Glutamatergic neuron (in vitro differentiated cells): Measurements from ENCODE around the gene EIF4G3. TPM values are rescaled to one million over a fixed set of nuclear protein-coding genes. Genes with fewer than 3 reads are reported as not detected.
"Not testable (repeated sequence)": the region's sequence is repeated elsewhere in the genome, so short reads cannot be mapped to it uniquely, and the experiment has no call there.

Source experiments
- DNase-seq: peaks from one replicate; pipeline ENCODE4 v3.0.0; 2022
- H3K27ac Mint-ChIP-seq: one replicate; pipeline ENCODE4 v1.8.0; 2020; ENCODE audit warnings: mild to moderate bottlenecking, mixed read lengths, inconsistent platforms; ENCODE audit not compliant: unreplicated experiment
- H3K27me3 Mint-ChIP-seq: one replicate; pipeline ENCODE4 v1.8.0; 2020; ENCODE audit warnings: mild to moderate bottlenecking, moderate library complexity, mixed read lengths, inconsistent platforms; ENCODE audit not compliant: unreplicated experiment
- H3K36me3 Mint-ChIP-seq: one replicate; pipeline ENCODE4 v1.8.0; 2020; ENCODE audit warnings: mild to moderate bottlenecking, mixed read lengths, inconsistent platforms; ENCODE audit not compliant: unreplicated experiment
- H3K4me1 Mint-ChIP-seq: one replicate; pipeline ENCODE4 v1.8.0; 2020; ENCODE audit warnings: mild to moderate bottlenecking, low read depth, mixed read lengths, inconsistent platforms; ENCODE audit not compliant: unreplicated experiment
- H3K4me3 Mint-ChIP-seq: one replicate; pipeline ENCODE4 v1.8.0; 2020; ENCODE audit warnings: mild to moderate bottlenecking, mixed read lengths, inconsistent platforms; ENCODE audit not compliant: unreplicated experiment
- H3K9me3 Mint-ChIP-seq: one replicate; pipeline ENCODE4 v1.8.0; 2020; ENCODE audit warnings: mild to moderate bottlenecking, moderate library complexity, mixed read lengths, inconsistent platforms; ENCODE audit not compliant: unreplicated experiment
- total RNA-seq: library from RNA; stranded (reverse); fragmentation: NEBNext Ultra II Directional; extraction: Animal tissue kit (Norgen Biotek cat#: 25700); gene quantifications from one replicate; pipeline ENCODE4 v1.2.1, GENCODE V29; 2021; ENCODE audit not compliant: unreplicated experiment
- TF ChIP-seq, protein P1 (sequence below): fragments of 200-600 bp; sonication (generic); IDR thresholded peaks from one replicate; pipeline ENCODE4 v1.5.0; 2021; ENCODE audit not compliant: partially characterized antibody, unreplicated experiment

The EIF4G3 gene
- total RNA-seq, 1 donor from 2014 or later, result 100 TPM

DNA sequence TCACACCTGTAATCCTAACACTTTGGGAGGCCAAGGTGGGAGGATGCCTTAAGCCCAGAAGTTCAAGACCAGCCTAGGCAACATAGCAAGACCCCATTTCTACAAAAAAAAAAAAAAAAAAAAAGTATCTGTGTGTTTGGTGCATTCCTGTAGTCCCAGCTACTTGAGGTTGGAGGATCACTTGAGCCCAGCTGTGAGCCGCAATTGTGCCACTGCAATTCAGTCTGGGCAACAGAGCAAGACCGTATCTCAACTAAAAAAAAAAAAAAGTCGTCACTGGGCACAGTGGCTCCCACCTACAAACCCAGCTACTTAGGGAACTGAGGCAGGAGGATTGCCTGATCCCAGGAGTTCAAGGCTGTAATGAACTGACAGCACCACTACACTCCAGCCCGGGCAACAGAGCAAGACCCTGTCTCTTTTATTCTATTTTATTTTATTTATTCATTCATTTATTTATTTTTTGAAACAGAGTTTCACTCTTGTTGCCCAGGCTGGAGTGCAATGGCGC lies 8.6 kb upstream of the EIF4G3 start:
- TF ChIP-seq, protein P1, sequence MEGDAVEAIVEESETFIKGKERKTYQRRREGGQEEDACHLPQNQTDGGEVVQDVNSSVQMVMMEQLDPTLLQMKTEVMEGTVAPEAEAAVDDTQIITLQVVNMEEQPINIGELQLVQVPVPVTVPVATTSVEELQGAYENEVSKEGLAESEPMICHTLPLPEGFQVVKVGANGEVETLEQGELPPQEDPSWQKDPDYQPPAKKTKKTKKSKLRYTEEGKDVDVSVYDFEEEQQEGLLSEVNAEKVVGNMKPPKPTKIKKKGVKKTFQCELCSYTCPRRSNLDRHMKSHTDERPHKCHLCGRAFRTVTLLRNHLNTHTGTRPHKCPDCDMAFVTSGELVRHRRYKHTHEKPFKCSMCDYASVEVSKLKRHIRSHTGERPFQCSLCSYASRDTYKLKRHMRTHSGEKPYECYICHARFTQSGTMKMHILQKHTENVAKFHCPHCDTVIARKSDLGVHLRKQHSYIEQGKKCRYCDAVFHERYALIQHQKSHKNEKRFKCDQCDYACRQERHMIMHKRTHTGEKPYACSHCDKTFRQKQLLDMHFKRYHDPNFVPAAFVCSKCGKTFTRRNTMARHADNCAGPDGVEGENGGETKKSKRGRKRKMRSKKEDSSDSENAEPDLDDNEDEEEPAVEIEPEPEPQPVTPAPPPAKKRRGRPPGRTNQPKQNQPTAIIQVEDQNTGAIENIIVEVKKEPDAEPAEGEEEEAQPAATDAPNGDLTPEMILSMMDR, result no peak
- no peaks in the 10 kb centered on the region for H3K4me1 Mint-ChIP-seq
- H3K4me3 Mint-ChIP-seq, result no peak overlapping the region
- no peaks in the 10 kb centered on the region for H3K9me3 Mint-ChIP-seq
- no peaks in the 10 kb centered on the region for H3K36me3 Mint-ChIP-seq
- no peak for DNase-seq
- H3K27ac Mint-ChIP-seq, result no peak overlapping the region
- peaks cover 18% of the 10 kb centered on the region for H3K27me3 Mint-ChIP-seq

DNA sequence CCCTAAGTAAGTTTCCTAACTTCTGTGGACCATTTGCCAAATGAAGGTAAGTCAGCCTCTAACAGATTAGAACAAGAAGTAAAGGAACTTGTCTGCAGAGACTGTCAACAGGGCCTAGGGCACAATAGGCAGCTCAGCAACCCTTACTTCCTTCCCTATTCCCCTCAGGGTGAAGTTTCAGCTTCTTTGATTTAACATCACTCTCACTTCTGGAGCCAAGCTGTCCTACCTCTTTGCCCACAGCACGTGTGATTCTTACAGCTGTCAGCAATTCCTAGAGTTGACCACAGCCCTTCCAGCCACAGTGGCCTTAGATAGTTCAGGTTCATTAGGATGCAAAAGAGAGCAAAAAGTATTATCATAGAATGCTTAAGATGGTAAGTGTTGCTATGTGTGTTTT lies 7.6 kb upstream of the EIF4G3 start:
- Mint-ChIP-seq H3K36me3 (no peaks in the 10 kb centered on the region), H3K27ac (no peak overlapping the region), H3K4me3 (no peak overlapping the region), H3K4me1 (no peaks in the 10 kb centered on the region), H3K27me3 (peaks cover 15% of the 10 kb centered on the region), H3K9me3 (no peaks in the 10 kb centered on the region)
- no peak for DNase-seq
- TF ChIP-seq, protein P1, result no peak

DNA sequence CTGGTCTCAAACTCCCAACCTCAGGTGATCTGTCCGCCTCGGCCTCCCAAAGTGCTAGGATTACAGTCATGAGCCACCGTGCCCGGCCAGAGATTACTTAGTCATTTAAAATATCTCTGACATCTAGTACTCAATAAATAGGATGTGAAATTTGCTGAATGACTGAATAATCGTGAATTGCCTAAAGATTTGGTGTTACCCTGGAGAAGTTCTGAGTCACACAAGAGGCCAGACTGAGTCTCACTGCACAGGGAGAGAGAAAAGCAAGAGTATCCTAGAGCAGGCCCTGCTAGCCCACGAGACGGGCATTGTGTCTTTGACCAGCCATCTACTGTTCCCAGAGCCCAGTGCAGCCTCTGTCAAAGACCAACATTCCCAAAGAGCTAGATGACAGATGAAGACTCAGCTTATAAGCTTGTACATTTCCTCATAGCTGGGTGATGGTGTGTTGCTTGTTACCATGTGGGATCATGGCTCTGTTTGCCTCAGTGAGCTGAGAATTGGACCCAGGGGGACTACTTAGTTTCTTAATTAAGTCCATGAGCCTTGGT lies 5.6 kb upstream of the EIF4G3 start:
- H3K36me3 Mint-ChIP-seq, result no peaks in the 10 kb centered on the region
- H3K27ac Mint-ChIP-seq, result no peak overlapping the region
- DNase-seq, result no peak
- H3K4me1 Mint-ChIP-seq, result no peaks in the 10 kb centered on the region
- peaks cover 13% of the 10 kb centered on the region for H3K27me3 Mint-ChIP-seq
- H3K4me3 Mint-ChIP-seq, result no peak overlapping the region
- TF ChIP-seq, protein P1, result no peak
- H3K9me3 Mint-ChIP-seq, result no peaks in the 10 kb centered on the region

DNA sequence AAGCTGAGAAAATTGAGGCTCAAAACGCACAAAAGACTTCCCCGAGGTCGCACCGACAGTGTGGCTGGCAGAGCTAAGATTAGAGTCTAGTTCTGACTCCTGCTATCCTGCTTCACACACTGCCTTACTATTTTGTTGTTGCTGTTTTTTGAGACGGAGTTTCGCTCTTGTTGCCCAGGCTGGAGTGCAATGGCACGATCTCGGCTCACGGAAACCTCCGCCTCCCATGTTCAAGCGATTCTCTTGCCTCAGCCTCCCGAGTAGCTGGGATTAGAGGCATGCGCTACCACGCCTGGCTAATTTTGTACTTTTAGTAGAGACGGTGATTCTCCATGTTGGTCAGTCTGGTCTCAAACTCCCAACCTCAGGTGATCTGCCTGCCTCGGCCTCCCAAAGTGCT lies 1.6 kb upstream of the EIF4G3 start:
- H3K9me3 Mint-ChIP-seq, H3K27me3 Mint-ChIP-seq, H3K27ac Mint-ChIP-seq, DNase-seq, H3K36me3 Mint-ChIP-seq, H3K4me3 Mint-ChIP-seq: not testable (repeated sequence)
- H3K4me1 Mint-ChIP-seq, result peaks cover 13% of the 10 kb centered on the region

DNA sequence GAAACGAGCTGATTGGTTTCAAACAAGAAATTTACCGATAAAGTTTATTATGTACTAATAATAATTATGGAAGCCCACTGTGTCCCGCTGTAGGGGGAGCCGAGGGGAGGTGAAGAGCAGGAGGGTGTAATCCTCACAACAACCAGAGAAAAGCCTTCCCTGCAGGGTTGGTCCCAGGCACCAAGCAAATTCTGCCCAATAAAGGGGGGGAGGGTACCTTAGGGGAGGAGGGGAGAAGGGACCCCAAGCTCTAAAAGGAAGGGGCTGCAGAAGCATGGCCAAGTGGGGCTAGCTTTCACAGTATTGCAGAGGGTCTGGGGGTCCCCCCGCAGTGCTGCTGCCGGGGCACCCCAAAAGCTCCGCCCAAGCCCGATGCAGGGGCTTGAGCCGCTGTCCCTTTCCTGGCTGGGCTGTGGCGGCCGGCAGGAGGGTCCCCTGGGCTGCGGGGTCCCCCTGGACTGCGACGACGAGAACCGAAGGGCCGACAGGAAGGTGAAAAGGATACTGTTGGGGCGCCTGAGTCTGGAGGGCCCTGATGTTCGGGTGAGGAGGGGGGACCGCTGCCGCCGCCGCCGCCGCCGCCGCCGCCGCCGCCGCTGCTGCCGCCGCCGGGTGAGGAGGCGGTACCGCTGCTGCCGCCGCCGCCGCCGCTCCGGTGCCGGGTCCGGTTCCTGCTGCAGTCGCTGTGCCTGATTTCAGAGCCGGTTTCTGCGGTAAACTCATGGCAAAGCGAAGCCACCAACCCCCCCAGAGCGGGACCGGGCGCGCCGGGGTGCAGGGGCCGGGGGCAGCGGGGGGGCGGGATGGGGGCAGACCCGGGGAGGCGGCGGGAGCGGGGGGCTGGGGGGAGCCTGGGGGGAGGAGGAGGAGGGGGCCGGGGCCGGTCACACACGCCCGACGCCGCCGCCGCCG lies 771 bp downstream of the EIF4G3 start:
- peaks cover 3% of the 10 kb centered on the region for H3K9me3 Mint-ChIP-seq
- TF ChIP-seq, protein P1, result no peak
- H3K27ac Mint-ChIP-seq, result peak overlapping the region; percentile 80
- no peaks in the 10 kb centered on the region for H3K36me3 Mint-ChIP-seq
- DNase-seq, result peak; percentile 65
- peaks cover 13% of the 10 kb centered on the region for H3K4me1 Mint-ChIP-seq
- peak overlapping the region; percentile 96 for H3K4me3 Mint-ChIP-seq
- H3K27me3 Mint-ChIP-seq, result peaks cover 2% of the 10 kb centered on the region
